DOHH2 (cell line): ENCODE data around the gene PIK3R3.

Experiments
- EZH2phosphoT487 ChIP-seq: fragments of 200-600 bp; sonication (generic); IDR thresholded peaks from 2 replicates; pipeline ENCODE4 v1.6.1; 2017; ENCODE audit warnings: borderline replicate concordance, mild to moderate bottlenecking, antibody characterized with exemption, low read length, moderate library complexity, mixed read lengths
- TF ChIP-seq, protein P1 (sequence below): fragments of 200-600 bp; sonication (generic); IDR thresholded peaks from one replicate; pipeline ENCODE4 v1.5.1; 2014; ENCODE audit warnings: antibody characterized with exemption, mild to moderate bottlenecking, low read depth, low read length; ENCODE audit not compliant: poor library complexity, severe bottlenecking

DNA sequence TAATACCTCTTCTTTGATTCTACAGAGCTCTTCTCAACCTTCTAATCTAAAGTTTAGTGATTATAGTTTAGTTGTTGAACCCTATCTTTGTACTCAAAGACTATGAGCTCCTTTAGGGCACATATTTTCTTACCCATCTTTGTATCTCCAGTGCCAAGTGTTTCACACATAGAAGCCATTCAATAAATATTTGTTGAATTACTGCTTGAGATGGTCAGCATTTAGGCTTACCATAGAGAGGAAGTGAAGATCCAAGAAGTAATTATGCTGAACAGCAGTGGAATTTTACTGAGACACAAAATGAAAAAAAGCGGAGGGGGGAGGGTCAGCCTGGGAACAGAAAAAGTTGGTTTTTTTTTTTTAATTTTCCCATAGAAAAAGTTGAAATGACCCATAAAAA is 21.9 kb downstream of the PIK3R3 start:
- TF ChIP-seq, protein P1, sequence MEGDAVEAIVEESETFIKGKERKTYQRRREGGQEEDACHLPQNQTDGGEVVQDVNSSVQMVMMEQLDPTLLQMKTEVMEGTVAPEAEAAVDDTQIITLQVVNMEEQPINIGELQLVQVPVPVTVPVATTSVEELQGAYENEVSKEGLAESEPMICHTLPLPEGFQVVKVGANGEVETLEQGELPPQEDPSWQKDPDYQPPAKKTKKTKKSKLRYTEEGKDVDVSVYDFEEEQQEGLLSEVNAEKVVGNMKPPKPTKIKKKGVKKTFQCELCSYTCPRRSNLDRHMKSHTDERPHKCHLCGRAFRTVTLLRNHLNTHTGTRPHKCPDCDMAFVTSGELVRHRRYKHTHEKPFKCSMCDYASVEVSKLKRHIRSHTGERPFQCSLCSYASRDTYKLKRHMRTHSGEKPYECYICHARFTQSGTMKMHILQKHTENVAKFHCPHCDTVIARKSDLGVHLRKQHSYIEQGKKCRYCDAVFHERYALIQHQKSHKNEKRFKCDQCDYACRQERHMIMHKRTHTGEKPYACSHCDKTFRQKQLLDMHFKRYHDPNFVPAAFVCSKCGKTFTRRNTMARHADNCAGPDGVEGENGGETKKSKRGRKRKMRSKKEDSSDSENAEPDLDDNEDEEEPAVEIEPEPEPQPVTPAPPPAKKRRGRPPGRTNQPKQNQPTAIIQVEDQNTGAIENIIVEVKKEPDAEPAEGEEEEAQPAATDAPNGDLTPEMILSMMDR = no peak
- no peak for TF ChIP-seq EZH2phosphoT487
